Trophoblast cell (in vitro differentiated cells and primary cell): ENCODE results near the gene CENPP.
A peak's percentile ranks its signal among the peaks of the same experiment; 100 is the strongest.

Experiments used
- DNase-seq, 2 donors: peaks; one replicate each; pipeline ENCODE4 v3.0.0-alpha.2; 2016
- H2AFZ ChIP-seq: 2 replicates; pipeline ENCODE4 v1.6.1; 2013; ENCODE audit warnings: low read length, moderate library complexity, mild to moderate bottlenecking; ENCODE audit not compliant: insufficient read depth, poor library complexity
- H2AK5ac ChIP-seq: 2 replicates; pipeline ENCODE4 v1.6.1; 2013; ENCODE audit warnings: mild to moderate bottlenecking, low read length
- H2BK120ac ChIP-seq: 2 replicates; pipeline ENCODE4 v1.6.1; 2013; ENCODE audit warnings: low read length, mild to moderate bottlenecking, moderate library complexity; ENCODE audit not compliant: insufficient read depth, poor library complexity
- H2BK12ac ChIP-seq: 2 replicates; pipeline ENCODE4 v1.6.1; 2013; ENCODE audit warnings: mild to moderate bottlenecking, low read length, moderate library complexity
- H2BK5ac ChIP-seq: 2 replicates; pipeline ENCODE4 v1.6.1; 2013; ENCODE audit warnings: low read length, low read depth, moderate library complexity, mild to moderate bottlenecking; ENCODE audit not compliant: poor library complexity
- H3K14ac ChIP-seq: 2 replicates; pipeline ENCODE4 v1.6.1; 2013; ENCODE audit warnings: mild to moderate bottlenecking, low read length
- H3K18ac ChIP-seq: 2 replicates; pipeline ENCODE4 v1.6.1; 2013; ENCODE audit warnings: mild to moderate bottlenecking, low read length
- H3K23ac ChIP-seq: 2 replicates; pipeline ENCODE4 v1.6.1; 2013; ENCODE audit warnings: low read length
- H3K27ac ChIP-seq: 2 replicates; pipeline ENCODE4 v1.5.1; 2013; ENCODE audit warnings: low read depth, mild to moderate bottlenecking, inconsistent platforms, low read length, moderate library complexity
- H3K27me3 ChIP-seq: 2 replicates; pipeline ENCODE4 v1.6.1; 2013; ENCODE audit warnings: inconsistent platforms, mild to moderate bottlenecking, low read length, moderate library complexity; ENCODE audit not compliant: insufficient read depth
- H3K36me3 ChIP-seq, 2 experiments: 1 replicate in 1 of 2; 2 replicates in 1 of 2; pipeline ENCODE4 v1.6.1; 2013; ENCODE audit warnings: low read length in 2 of 2, mild to moderate bottlenecking in 2 of 2, moderate library complexity in 1 of 2; ENCODE audit not compliant: insufficient read depth in 2 of 2, control insufficient read depth in 1 of 2
- H3K4ac ChIP-seq: 2 replicates; pipeline ENCODE4 v1.6.1; 2013; ENCODE audit warnings: low read depth, mild to moderate bottlenecking, low read length, moderate library complexity
- H3K4me1 ChIP-seq, 2 experiments: 1 replicate in 1 of 2; 2 replicates in 1 of 2; pipeline ENCODE4 v1.6.1; 2013; ENCODE audit warnings: low read length in 2 of 2, mild to moderate bottlenecking in 2 of 2, moderate library complexity in 1 of 2; ENCODE audit not compliant: insufficient read depth in 2 of 2, control insufficient read depth in 1 of 2
- H3K4me2 ChIP-seq: 2 replicates; pipeline ENCODE4 v1.6.1; 2013; ENCODE audit warnings: inconsistent platforms, mild to moderate bottlenecking, low read length, moderate library complexity
- H3K4me3 ChIP-seq: 2 replicates; pipeline ENCODE4 v1.5.1; 2013; ENCODE audit warnings: mild to moderate bottlenecking, low read depth, low read length, inconsistent platforms
- H3K79me1 ChIP-seq: one replicate; pipeline ENCODE4 v1.6.1; 2013; ENCODE audit warnings: low read length
- H3K79me2 ChIP-seq: 2 replicates; pipeline ENCODE4 v1.6.1; 2013; ENCODE audit warnings: low read length, mild to moderate bottlenecking; ENCODE audit not compliant: control insufficient read depth, insufficient read depth, poor library complexity
- H3K9ac ChIP-seq: 2 replicates; pipeline ENCODE4 v1.6.1; 2013; ENCODE audit warnings: mild to moderate bottlenecking, low read length
- H3K9me3 ChIP-seq: 2 replicates; pipeline ENCODE4 v1.6.1; 2013; ENCODE audit warnings: low read depth, mild to moderate bottlenecking, control low read depth, inconsistent platforms, low read length; ENCODE audit not compliant: insufficient read depth
- H4K12ac ChIP-seq: 2 replicates; pipeline ENCODE4 v1.6.1; 2013; ENCODE audit warnings: low read depth, mild to moderate bottlenecking, low read length, moderate library complexity
- H4K8ac ChIP-seq: 2 replicates; pipeline ENCODE4 v1.6.1; 2013; ENCODE audit warnings: low read depth, mild to moderate bottlenecking, low read length, moderate library complexity
- H4K91ac ChIP-seq: one replicate; pipeline ENCODE4 v1.6.1; 2013; ENCODE audit warnings: low read depth, mild to moderate bottlenecking, low read length, moderate library complexity
- WGBS: extraction: QIAGEN DNeasy Blood & Tissue Kit; methylation state at CpG from one replicate; pipeline ENCODE4 v1.1.7; 2013; ENCODE audit warnings: missing lambda C conversion rate; ENCODE audit not compliant: insufficient read length, insufficient coverage; ENCODE audit errors: extremely low coverage; 5-methylcytosine and 5-hydroxymethylcytosine counted together

CENPP gene

DNA sequence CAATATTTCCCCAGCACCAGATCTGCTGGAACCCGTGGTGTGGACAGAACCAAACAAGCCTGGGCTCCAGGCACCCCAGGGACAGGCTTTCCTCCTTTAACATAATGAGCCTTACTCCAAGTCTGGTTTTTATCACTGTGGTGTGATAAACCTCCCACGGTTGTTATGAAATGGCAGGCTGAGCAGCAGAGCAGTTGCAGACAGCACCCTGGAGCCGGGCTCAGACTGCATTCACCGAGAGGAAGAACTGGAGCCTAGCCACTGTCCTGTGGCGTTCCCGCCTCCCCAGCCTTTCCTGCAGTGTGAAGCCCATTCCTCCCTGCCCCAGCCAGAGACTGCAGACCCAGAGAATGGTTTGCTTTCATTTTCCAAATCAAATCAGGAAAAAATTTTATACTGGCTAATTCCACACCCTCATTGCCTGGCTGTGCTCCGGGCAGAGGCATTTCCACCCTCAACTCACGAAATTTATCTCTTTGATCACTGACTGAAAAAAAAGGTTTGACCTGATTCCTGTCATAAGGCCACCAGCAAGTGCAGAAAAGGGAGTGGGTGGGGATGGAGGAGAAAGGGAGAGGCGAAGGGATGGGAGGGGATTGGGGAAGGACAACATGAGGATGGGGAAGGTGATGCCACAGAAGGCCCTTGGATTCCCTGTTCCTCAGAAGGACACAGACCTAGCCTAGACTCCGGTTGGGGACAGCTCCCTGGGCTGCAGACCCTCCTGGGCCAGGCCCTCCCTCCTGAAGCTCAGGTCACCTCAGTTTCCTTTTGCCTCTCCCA, 325.3 kb downstream of the CENPP start:
- H3K79me2 ChIP-seq: no peaks in the 10 kb centered on the region
- no peak overlapping the region for H4K8ac ChIP-seq
- no peak overlapping the region for H3K14ac ChIP-seq
- H3K79me1 ChIP-seq: no peaks in the 10 kb centered on the region
- no peak overlapping the region for H3K23ac ChIP-seq
- DNase-seq: no peak
- no peak overlapping the region for H2BK120ac ChIP-seq
- peaks cover 42 to 52% of the 10 kb centered on the region in 2 experiments for H3K36me3 ChIP-seq
- no peak overlapping the region for H3K4ac ChIP-seq
- H3K27me3 ChIP-seq: no peaks in the 10 kb centered on the region
- no peak overlapping the region for H2AK5ac ChIP-seq
- no peak overlapping the region for H3K18ac ChIP-seq
- no peak overlapping the region for H2AFZ ChIP-seq
- H4K12ac ChIP-seq: no peak overlapping the region
- H3K27ac ChIP-seq: no peak overlapping the region
- WGBS: 100% methylated on average over 1 of the region's 10 CpGs
- H4K91ac ChIP-seq: no peak overlapping the region
- no peak overlapping the region for H3K9ac ChIP-seq
- H3K9me3 ChIP-seq: no peaks in the 10 kb centered on the region
- no peak overlapping the region for H2BK12ac ChIP-seq
- no peak overlapping the region for H3K4me3 ChIP-seq
- no peak overlapping the region for H2BK5ac ChIP-seq
- peaks cover 4 to 12% of the 10 kb centered on the region in 2 experiments for H3K4me1 ChIP-seq
- no peak overlapping the region for H3K4me2 ChIP-seq

DNA sequence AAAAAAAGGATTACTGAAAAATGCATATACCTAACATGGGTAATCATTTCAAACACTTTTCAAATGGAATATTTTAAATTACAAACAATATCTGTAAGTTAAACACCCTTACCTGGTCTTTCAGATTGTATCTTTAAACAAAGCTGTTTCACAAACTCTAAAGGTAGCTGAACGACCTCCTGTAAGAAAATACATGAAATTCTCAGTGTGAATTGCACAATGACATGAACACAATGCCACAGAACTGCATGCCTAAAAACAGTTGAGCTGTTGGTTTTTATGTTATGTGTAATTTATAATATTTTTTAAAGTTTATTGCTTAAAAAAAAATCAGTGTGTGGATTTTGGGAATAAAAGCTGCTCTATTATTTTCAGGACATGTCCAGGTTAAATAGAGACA, 326.7 kb downstream of the CENPP start:
- Histone ChIP-seq H3K4me2 (no peak overlapping the region), H3K9ac (no peak overlapping the region), H3K4me1 (peaks cover 4 to 12% of the 10 kb centered on the region in 2 experiments), H3K9me3 (no peaks in the 10 kb centered on the region), H3K79me2 (no peaks in the 10 kb centered on the region), H3K14ac (no peak overlapping the region), H2BK5ac (no peak overlapping the region), H3K27me3 (no peaks in the 10 kb centered on the region), H2AFZ (no peak overlapping the region), H2AK5ac (no peak overlapping the region), H3K4ac (no peak overlapping the region), H3K18ac (no peak overlapping the region), H4K91ac (no peak overlapping the region), H3K79me1 (no peaks in the 10 kb centered on the region), H4K8ac (no peak overlapping the region), H3K23ac (no peak overlapping the region), H4K12ac (no peak overlapping the region), H3K36me3 (peaks cover 49 to 59% of the 10 kb centered on the region in 2 experiments), H2BK12ac (no peak overlapping the region), H3K27ac (no peak overlapping the region), H2BK120ac (no peak overlapping the region), H3K4me3 (no peak overlapping the region)
- WGBS: no CpG with 5 or more reads among the region's 1 CpG
- DNase-seq: peak; percentile 50 to 96

DNA sequence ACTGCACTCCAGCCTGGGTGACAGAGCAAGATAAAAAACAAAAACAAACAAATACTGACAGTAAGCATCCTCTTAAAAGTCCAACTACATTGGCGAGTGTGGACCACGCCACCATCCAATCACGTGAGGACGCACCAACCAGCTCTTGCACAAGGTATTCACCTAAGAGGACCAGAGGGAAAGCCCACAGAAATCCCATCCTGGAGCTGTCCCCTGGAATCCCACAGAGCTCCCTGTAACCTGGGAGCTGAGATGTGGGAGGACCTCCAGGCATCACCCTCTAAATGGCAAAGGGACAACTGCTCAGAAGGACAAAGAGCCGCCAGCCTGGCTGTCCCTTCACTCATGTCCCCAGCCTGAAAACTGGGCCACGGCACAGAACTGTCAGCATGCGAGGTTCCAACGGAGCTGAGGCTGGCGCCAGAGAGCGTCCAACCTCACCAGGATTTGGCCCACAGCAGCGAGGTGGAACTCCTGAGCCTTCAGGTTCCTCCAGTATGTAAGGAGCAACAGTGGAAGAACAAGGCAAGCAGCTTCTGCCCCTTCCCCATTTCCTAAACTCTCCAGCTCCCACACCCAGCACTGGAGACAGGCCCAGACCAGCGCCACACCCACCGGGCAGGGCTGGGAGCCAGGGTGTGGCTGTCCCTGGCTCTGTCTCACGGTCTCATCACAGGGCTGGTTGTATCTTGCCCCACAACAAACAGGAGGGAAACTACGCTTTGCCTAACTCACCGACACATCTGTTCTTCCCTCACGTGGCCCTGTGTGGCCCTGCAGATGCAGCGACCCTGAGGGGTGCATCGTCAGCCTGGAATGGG, 328.9 kb downstream of the CENPP start:
- no CpG with 5 or more reads among the region's 19 CpGs for WGBS
- Histone ChIP-seq H4K91ac (no peak overlapping the region), H4K8ac (no peak overlapping the region), H3K27ac (no peak overlapping the region), H2BK5ac (no peak overlapping the region), H2BK120ac (no peak overlapping the region), H3K18ac (no peak overlapping the region), H2BK12ac (no peak overlapping the region), H3K4me1 (peaks cover 4 to 12% of the 10 kb centered on the region in 2 experiments), H3K9me3 (no peaks in the 10 kb centered on the region), H2AFZ (no peak overlapping the region), H3K14ac (no peak overlapping the region), H2AK5ac (no peak overlapping the region), H3K4ac (no peak overlapping the region), H3K4me3 (no peak overlapping the region), H3K27me3 (no peaks in the 10 kb centered on the region), H3K79me1 (no peaks in the 10 kb centered on the region), H3K9ac (no peak overlapping the region), H3K4me2 (no peak overlapping the region), H3K79me2 (no peaks in the 10 kb centered on the region), H3K36me3 (peaks cover 39 to 48% of the 10 kb centered on the region in 2 experiments), H3K23ac (no peak overlapping the region), H4K12ac (no peak overlapping the region)
- DNase-seq: no peak

DNA sequence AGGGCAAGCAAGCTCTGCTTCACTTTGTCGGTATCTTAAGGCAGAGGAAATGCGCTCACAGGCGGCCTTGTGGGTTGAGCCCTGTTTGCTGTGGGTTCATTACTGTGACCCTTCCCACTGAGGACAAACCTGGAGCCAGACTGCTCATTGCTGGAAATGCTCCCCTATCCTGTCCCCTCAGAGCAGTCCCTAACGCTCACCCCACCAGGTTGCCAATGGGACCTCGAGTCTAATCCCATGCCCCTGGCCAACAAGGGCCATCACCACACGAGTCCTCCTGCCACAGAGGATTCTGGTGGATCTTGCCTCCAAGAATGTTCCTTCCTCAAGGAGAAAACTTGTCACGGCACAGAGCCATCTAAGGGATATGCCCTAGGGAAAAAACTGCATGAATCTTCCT, 329.6 kb downstream of the CENPP start:
- Histone ChIP-seq H3K9ac (no peak overlapping the region), H3K23ac (no peak overlapping the region), H4K8ac (no peak overlapping the region), H2BK5ac (no peak overlapping the region), H3K27ac (no peak overlapping the region), H2AK5ac (no peak overlapping the region), H3K14ac (no peak overlapping the region), H3K36me3 (peaks cover 36 to 45% of the 10 kb centered on the region in 2 experiments), H3K4ac (no peak overlapping the region), H2BK120ac (no peak overlapping the region), H3K79me1 (no peaks in the 10 kb centered on the region), H3K79me2 (no peaks in the 10 kb centered on the region), H3K4me2 (no peak overlapping the region), H3K18ac (no peak overlapping the region), H3K9me3 (no peaks in the 10 kb centered on the region), H2BK12ac (no peak overlapping the region), H3K4me3 (no peak overlapping the region), H3K27me3 (no peaks in the 10 kb centered on the region), H3K4me1 (peaks cover 4 to 12% of the 10 kb centered on the region in 2 experiments), H4K12ac (no peak overlapping the region), H4K91ac (no peak overlapping the region), H2AFZ (no peak overlapping the region)
- DNase-seq: no peak
- WGBS: no CpG with 5 or more reads among the region's 7 CpGs
